GM21367 (cell line): ENCODE measurements around the gene EIF2S1.

Source experiments
- ATAC-seq: cut with Tn5 transposase; IDR thresholded peaks from one replicate; pipeline ENCODE4 v1.9.1; 2021; ENCODE audit not compliant: unreplicated experiment

The EIF2S1 gene

DNA sequence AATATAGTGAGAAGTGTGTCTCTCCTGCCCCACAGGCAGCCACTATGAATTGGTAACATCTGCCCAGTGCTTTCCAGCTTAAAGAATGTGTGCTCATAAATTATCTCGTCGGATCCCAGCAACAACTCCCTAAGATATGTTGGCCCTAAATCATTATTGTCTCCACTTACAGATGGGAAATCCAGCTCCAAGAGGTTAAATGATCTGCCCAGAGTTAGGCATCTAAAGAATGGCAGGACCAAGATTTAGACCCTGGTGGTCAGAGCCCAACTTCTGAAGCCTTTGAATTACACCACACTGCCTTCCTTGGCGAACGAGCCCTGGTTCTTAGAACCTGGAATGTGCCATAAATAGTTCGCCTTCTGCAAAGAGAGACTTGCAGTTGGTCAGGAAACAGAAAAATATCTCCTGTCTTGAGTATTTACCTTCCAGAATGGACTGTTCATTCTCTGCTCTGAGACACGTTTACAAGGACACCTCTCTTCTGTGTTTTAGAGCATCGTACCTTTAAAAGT is 72.0 kb downstream of the EIF2S1 start:
- no peak for ATAC-seq

- ATAC-seq: no peak
Measured at GRCh38 chr14:67435603-67436002, 75.5 kb downstream of the EIF2S1 start.
